Hematopoietic multipotent progenitor cell treated with erythropoietin and hydrocortisone succinate and interleukin-3 and kit ligand, for 6 days (in vitro differentiated cells): Measurements from ENCODE around the gene GRIP1.

ENCODE experiments used
- DNase-seq: peaks from one replicate; pipeline ENCODE4 v3.0.0-alpha.2; 2015

GRIP1 gene

DNA sequence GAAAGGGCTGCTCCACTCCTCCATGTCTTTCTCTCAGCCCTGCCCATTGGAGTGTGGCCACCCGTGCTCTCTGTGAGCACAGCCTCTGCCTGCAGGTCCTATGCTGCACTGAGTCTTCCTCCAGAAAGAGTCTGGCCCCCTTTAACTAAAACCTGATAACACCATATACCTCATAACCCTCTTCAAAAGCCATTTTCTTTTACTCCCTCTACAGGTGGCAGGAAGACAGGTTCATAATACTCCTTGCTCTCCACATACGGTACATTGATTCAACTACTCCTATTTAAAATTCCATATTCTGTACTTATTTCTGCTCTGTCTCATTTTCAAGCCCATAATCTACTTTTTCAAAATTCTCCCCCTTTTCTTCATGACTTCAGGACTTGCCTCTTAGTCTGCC is 232.6 kb downstream of the GRIP1 start:
- no peak for DNase-seq

DNA sequence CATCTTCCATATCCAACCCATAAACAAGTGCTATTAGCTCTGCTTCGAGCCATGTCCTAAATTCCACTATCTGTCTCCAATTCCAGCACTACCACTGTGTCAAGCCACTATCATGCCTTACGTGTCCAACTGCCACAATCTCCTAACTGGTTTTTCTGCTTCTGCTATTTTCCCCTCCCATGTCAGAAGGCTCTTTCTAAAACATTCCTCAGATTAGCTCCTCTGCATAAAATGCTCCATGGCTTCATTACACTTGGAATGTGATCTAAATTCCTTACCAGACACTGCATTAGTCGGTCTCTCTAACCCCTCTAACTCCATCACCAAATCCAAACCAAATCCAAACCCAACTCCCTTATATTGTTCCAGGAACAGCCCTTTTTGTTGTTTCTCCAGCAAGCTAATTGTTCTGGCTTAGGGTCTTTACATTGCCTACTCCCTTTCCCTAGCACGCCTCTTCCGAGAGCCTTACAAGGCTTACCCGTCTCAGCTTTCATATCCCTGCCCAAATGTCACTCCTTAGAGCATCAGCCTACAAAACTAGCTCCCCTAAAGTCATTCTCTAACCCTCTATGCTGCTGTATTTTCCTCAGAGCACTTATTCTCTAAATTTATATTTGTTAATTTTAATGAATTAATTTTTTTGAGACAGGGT is 236.8 kb downstream of the GRIP1 start:
- no peak for DNase-seq

DNA sequence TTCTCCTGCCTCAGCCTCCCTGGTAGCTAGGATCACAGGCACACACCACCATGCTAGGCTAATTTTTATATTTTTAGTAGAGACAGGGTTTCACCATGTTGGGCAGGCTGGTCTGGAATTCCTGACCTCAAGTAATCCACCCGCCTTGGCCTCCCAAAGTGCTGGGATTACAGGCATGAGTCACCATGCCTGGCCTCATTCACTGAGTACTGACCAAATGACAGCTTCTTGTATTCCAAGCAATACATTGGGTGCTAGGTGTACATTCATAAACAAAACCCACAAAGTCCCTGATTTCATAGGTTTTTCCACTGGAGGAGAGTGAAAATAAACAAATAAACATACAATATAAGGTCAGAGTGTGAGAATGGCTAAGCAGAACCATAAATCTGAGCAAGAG is 240.3 kb downstream of the GRIP1 start:
- no peak for DNase-seq

DNA sequence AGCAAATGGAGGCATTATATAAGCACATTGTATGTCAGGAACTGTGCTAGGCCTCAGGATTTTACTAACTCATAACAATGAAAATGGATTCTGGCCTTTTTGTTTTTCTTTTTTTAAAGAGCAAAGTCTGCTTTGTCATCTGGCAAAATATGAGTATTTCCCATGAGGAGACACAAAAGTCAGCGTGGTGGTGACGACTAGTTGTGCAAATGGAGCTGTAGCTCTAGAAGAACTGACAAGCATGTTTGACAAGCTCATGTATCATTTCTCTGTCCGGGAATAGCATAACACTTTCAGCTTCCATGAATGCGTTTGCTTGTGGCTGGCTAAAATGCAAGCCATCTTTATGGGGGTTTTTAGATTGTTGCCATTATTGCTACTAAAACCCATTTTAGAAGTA is 248.8 kb downstream of the GRIP1 start:
- no peak for DNase-seq

DNA sequence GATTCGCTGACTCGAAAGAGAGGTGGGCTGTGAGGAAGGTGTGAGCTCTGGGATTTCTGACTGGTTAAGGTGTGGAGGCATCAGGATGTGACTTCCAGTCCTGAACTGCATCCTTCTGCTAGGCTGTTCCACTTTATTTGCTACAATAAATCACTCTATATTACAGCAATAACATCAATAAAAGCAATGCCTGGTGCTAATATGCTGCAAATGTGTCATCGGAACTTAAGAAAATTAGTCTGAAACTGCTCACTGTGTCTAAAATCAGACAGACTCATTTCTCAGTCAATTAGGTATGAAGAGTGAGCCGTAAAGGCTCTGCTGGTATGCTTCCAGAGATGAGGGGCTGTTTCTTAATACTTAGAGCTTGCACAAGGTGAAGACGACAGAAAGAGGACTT is 250.0 kb downstream of the GRIP1 start:
- no peak for DNase-seq

DNA sequence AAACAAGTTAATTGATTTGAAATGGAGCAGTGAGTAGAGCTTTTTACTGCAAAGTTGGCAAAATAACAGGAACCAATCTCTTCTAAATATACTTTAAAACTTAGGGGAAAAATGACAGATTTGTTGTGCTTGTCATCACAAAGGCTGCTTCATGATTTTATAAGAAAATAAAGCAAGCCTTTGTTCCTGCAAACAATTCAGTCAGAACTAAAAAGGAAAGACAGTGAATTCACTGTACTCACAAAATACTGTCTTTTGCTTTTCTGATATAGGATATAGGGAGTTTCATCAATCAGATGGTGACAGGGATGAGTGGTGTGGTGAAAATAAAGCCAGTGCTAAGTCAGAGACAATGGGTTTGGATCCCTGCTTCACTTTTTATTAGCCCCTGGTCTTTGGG is 250.6 kb downstream of the GRIP1 start:
- no peak for DNase-seq

DNA sequence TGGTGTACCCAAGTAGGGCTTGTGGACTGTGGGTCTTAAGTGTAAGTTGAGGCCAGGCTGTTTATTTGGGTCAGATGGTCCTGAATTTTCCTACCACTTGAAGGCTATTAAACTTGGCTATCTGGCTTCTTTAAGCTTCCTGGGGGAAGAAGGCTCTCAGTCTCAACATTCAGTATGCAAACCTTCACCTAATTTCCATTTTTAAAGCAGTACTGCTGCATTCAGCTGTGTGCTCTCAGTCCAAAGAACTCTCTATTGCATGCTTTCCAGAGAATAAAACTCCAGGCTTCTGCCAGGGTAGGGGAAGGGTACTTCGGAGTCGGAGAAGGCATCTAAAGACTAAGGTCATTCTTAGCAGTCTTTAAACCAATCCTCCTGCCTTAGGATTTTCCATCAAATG is 252.2 kb downstream of the GRIP1 start:
- DNase-seq, result no peak

DNA sequence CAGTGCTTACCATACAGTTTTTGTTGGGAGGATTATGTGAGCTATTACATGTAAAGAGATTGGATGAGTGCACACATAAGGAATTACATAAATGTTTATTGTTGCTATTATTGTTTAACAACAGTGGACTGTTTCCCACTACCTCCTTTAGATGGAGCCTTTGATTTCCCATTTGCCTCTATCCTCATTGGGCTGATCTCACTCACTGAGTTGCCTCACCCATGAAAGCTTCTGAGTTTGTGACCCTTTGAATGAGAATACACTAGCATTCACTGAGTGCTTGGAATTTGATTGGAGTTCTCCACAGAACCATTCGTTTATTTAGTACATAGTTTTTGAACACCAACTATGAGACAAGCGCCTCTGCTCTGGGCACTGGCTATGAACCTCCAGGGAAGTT is 255.6 kb downstream of the GRIP1 start:
- DNase-seq, result no peak

DNA sequence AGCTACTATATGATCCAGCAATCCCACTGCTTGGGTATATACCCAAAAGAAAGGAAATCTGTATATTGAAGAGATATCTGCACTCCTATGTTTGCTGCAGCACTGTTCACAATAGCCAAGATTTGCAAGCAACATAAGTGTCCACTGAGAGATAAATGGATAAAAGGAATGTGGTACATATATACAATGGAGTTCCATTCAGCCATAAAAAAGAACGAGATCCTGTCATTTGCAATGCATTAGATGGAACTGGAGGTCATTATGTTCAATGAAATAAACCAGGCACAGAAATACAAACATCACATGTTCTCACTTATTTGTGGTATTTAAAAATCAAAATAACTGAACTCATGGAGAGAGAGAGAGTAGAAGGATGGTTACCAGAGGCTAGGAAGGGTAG is 260.0 kb downstream of the GRIP1 start:
- no peak for DNase-seq

DNA sequence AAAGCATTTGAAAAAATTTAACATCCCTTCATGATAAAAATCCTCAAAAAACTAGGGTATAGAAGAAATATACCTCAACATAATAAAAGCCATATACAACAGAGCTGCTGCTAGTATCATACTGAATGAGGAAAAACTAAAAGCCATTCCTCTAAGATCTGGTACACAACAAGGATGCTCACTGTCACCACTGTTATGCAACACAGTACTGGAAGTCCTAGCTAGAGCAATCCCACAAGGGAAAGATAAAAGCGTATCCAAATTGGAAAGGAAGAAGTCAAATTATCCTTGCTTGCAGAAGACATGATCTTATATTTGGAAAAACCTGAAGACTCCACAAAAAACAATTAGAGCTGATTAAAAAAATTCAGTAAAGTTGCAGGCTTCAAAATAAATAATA is 261.7 kb downstream of the GRIP1 start:
- no peak for DNase-seq

DNA sequence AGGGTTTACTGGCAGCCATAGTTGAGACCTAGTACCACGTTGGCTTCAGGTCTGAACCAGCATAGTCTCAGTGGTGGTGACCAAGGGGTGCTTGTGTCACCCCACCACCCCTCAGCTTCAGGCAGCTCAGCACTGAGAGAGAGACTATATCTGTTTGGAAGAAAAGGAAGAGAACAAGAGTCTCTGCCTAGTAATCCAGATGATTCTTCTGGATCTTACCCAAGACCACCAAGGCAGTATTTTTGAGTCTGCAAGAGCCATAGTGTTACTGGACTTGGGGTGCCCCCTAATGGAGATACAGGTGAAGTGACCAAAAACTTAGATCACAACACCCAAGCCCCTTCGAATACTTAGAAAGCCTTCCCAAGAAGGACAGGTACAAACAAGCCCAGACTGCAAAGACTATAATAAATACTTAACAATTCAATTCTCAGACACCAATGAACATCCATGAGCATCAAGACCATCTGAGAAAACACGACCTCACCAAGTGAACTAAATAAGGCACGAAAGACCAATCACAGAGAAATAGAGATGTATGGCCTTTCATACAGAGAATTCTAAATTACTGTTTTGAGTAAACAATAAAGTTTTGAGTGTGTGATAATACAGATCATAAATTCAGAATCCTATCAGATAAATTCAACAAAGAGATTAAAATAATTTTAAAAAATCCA is 269.5 kb downstream of the GRIP1 start:
- peak; percentile 83 for DNase-seq

DNA sequence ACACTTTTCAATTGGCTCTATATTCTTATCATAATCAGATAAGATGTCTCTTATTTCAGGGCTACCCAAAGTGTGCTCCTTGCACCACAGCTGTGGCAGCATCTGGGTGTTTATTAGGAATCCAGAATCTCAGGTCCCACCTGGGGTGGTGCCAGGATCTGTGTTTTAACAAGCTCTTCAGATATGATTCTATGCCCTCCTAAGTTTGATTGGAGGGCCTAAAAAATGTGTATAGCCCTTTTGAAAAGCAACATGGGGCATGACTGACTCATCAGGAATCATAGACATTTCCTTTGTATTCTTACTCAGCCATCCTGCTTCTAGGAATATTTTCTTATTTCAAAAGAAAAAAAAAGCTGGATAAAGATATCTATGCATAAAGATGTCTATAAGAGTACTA is 273.5 kb downstream of the GRIP1 start:
- no peak for DNase-seq

DNA sequence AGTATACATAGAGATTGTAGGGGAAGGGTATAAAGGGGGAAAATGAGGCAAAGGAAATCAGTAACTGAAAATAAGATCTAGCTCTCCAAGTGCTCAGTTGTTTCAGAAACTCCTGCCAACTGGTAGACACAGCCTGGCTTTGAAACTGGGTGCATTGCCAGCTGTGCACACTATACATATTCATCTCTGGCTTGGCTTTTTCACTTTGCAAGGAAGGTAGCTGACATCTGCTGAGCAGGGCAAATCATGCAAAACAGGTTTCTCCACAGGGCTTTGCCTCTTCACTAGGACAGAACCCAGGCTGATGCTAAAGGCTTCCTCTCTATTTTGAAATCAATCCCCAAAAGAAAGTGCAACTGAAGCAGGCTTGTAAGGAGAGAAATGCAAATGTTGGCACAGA is 275.1 kb downstream of the GRIP1 start:
- DNase-seq, result no peak

DNA sequence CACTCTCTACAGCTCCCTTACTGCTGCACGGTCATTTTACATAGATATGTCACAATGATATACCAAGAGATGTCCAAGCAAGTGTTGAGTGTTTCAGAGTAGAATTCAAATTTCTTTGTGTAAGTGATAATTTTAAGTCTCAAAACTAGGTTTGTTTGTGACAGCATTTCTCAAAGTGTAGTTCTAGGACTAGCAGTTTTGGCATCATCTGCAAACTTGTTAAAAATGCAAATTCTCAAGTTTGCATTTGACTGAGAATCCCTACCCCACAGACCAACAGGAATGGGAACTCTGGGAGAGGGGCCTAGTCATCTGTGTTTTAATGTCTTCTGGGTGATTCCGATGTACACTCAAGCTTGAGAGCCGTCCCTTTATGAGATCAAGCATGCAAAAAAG is 279.0 kb downstream of the GRIP1 start:
- no peak for DNase-seq

DNA sequence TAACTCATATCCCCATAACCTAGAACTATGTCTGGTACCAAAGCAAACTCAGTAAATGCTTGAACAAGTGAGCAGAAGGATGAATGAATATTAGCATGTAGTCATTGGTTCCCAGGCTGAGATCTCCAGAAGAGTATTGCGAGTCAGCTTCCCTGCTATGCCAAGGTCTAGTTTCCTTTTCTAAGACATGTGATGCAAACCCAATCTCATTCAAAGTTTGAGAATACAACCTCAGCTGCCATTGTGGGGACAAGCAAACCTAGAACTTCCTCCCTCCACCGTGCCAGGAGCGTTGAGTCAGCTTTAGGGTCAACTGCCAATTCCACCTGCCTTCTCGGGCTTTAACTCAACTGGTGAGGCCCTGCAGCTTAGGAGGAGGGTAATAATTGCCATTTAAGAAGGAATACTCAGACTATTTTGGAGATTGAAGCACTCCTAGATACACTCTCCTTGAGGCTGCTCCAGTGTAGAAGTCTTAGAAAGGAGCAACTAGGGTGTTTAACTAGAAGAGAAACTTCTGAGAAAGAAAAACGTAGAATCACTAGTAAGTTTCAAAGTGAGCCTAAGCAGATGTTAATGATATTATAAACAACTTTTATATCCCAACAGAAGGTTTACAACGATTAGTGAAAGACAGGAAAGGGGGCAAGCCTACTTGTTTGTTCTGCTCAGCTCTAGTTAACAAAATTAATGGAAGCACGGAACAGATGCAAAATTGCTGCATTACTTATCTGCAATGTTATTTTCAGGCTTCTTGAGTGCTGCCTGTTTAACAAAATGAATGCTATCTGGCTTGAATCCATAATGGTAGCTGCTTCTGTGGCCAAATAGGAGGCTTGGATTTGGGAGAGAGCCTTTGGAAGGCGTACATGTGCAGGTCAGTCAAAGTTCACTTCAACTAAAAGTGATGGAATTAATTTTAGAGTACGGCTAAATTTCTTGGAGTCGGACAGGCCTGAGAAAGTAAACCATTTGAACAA is 279.7 kb downstream of the GRIP1 start:
- peak; percentile 15 for DNase-seq

DNA sequence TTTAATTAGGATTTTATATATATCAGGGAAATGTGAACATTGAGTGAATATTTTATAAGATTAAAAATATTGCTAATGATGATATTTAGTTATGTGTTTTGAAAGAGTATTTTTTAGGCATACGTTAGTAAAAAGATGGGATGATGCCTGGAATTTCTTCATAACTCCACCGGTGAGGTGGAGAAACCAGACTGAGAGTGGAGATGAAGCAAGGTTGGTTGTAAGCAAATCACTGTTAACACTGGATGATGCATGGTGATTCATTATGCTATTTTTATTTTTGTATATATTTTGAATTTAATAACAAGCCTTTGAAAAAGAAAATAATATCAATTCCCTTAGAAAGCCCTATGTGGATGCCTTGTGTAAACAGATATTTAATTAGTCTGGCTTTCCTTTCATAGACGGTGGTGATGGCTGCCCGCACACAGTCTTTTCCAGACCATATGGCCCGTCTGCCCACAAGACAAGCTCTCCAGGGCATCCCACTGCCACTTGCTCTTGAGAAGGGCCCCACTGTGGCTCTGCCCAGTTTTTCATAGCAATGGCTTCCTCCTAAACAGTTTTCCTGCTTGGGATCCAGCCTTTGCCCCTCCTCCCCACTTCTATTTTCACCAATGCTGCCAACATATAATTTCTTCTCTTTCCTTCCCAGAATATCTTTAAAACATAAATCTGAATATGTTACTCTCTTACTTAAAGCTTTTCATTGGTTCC is 281.1 kb downstream of the GRIP1 start:
- DNase-seq, result no peak

DNA sequence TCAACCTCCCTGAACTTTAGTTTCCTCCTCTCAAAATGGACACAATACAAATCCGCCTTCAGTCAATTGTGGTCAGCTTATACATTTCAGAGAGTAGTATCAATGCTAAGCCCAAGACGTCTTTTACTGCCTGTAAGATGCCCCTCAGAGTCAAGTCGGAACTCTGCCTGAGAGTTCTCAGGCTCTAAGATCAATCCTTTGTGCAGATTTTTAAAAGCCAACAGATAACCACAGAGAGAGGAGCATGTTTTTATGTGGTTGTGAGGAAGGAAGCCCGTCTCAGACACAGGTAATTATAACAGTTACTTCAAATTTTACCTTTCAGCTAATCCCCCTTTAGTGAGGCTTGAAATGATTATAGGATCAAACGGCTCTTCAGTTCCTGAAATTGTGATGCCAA is 285.0 kb downstream of the GRIP1 start:
- no peak for DNase-seq

DNA sequence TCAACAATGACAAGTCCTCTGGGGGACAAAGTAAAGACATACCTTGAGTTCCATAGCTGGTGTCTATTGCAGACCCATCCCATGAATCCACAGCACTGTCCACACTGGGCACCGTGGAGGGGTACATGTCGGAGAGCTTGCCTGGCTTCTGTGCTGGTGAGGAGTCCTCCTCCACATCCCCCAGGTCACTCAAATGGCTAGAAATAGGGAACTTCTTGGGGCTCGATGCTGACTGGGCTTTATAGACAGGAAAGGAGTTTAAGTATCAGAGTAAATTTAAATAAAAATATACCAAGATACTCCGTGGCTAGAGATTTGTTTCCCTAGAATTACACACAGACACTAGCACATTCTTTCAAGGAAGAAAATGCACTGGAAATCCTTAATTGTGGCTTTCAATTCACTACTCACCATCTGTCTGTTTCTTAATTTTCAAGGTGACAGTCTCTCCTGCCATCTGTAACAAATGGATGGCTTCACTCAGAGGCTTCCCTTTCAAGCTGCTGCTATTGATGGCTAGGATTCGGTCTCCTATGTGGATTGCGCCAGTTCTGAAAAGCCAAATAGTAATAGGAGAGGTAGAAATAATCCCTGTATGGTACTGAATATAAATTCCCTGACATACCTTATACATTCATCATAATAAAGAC is 286.5 kb downstream of the GRIP1 start:
- DNase-seq, result no peak

DNA sequence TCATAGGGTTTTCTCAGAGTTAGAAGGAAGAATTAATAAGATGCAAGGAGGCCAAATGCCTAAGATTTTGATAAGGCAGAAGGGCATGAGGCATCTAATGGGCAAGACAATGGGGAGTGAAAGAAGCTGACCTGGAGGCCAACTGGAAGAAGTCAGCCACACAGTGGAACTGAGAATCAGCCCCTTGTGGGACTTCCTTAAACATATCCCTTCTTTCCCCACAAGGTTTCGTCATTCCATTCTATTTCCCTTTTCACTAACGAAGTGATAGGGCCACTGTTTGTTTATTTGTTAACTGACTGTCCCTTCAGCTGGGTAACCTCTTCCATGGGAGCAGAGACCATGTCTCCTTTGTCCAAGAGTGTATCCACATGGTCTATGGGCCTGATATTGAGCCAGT is 290.4 kb downstream of the GRIP1 start:
- peak; percentile 17 for DNase-seq

DNA sequence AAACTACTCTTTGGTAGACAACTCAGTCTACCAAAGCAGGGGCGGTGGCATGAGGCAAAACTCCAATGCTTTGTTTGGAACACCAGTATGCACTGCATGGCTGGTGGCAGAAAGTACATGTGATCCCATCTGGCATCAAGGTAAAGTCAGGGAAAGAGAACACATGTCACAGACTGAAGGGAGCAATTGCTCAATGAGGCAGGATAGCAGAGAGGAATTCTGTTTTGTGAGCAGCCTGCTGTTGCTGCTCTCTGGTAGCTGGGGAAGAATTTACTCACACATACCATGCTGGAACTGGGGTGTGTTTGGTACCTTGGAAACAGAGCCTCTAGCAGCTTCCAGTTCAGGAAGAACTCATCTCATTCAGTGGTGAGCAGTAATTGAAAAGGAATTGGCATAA is 291.8 kb downstream of the GRIP1 start:
- no peak for DNase-seq

DNA sequence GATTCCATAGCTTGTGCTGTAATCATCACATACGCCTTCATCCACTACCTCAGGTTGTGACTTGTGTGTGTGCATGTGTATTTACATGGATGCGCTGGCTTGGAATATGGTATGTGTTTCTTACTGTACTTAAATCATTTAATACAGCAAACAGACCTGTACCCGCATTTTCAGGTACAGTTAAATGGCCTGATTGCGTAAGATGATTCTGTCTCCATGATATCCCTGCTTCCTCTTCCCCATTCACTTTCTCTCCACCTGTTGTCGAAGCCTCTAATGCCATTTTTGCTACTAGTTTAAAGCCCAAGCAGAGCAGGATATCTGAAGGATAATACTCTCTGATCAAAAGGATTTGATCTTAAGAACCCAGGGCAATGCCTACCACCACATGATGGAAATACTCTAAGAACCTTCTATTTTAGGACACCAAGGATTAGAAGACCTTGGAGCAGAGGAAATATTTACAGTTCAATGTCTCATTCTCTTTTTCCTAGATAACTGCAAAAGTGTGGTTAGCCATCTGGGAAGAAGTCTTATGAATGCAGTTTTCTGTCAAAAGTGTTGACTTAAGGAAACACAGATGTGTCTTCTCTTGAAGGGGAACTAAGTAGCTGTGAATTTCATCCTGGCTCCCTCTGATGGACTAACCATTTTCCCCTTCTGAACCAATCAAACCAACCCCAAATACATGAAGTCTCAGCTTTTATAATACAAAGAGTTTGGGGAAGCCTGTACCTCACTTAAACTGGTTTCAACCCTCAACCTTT is 297.9 kb downstream of the GRIP1 start:
- no peak for DNase-seq

DNA sequence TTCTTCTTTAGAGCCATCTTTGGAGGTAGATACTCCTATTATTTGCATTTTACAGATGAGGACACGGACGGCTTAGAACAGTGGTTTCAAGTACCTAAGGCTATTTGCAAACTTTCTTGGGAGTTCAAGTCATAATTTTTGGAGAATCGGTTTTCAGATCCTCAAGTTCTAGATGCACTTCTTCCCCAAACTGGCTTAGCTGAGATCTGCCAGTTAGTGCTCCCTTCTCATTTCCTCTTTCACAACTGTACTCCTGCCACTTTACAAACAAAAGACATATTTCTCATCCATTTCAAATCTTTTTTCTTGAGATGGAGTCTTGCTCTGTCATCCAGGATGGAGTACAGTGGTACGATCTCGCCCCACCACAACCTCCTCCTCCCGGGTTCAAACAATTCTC is 299.3 kb downstream of the GRIP1 start:
- DNase-seq, result no peak
